Measurements from ENCODE around the gene C14orf180. TPM values are rescaled to one million over a fixed set of nuclear protein-coding genes. Genes with fewer than 3 reads are reported as not detected.

C14orf180 gene
- polyA plus RNA-seq, 3 donors = not detected

DNA sequence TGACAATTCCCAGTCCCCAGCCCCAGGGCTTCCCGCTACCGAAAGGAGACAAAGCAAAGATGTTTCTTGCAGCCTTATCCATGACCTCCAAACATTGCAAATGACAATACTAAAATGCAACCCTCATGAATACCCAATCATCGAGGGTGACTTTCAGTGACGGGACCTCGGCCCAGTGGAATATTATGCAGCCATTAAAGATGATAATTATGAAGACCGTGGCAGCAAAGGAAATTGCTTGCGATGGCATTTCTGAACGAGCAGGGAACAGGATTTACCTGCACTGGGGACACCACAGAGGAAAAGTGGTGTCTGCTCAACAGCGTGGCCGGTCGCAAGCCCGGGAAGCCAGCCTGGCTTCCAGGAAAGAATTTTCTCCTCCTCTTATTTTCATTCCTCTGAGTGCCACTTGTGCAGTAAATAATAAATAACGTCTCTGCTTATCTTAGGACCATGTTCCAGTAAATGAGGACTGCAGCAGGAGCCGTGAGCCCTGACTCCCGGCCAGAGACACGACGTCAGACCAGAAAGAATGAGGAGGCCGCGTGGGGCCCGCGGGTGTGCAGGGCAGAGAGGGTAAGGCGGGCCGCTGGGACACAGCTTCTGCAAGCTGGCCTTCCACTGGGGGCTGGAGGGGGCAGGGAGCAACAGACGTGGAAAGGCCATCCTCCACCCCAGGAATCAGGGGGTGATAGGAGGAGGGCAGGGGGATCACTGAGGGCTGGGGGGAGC, 6.6 kb downstream of the C14orf180 start:
- TF ChIP-seq CTCF (IDR thresholded peaks at IDR 0.05) = no peak
- Histone ChIP-seq H2AFZ (ENCODE audit: insufficient read depth, low read depth, low read length, poor library complexity, severe bottlenecking) (no peak overlapping the region), H4K20me1 (ENCODE audit: insufficient read depth, low read length) (no peaks in the 10 kb centered on the region), H3K4me3 (replicated peaks in 1 of 3; ENCODE audit: low read depth in 2 of 3, low read length in 3 of 3) (no peak overlapping the region), H3K9ac (ENCODE audit: insufficient read depth, low read length, poor library complexity, severe bottlenecking) (no peak overlapping the region), H3K79me2 (ENCODE audit: insufficient read depth, low read length) (no peaks in the 10 kb centered on the region), H3K9me3 (replicated peaks in 1 of 2; ENCODE audit: control insufficient read depth in 1 of 2, insufficient read depth in 1 of 2, low read length in 2 of 2) (no peaks in the 10 kb centered on the region), H3K27me3 (ENCODE audit: control insufficient read depth in 2 of 2, insufficient read depth in 2 of 2, low read length in 2 of 2) (no peaks in the 10 kb centered on the region), H3K4me2 (replicated peaks; ENCODE audit: extremely low read depth, low read length, poor library complexity, severe bottlenecking) (no peak overlapping the region), H3K4me1 (ENCODE audit: control insufficient read depth in 1 of 2, insufficient read depth in 2 of 2, low read length in 2 of 2) (no peaks in the 10 kb centered on the region), H3K36me3 (replicated peaks in 1 of 2; ENCODE audit: control insufficient read depth in 1 of 2, insufficient read depth in 2 of 2, low read length in 2 of 2) (no peaks in the 10 kb centered on the region), H3K27ac (ENCODE audit: low read depth in 1 of 2, low read length in 2 of 2) (no peak overlapping the region)
- Mint-ChIP-seq H3K36me3 (no peaks in the 10 kb centered on the region), H3K4me3 (no peak overlapping the region), H3K27ac (no peak overlapping the region), H3K9me3 (no peaks in the 10 kb centered on the region), H3K27me3 (ENCODE audit: low read depth in 3 of 3) (peaks cover 1 to 3% (median 2%) of the 10 kb centered on the region in 3 donors), H3K4me1 (no peaks in the 10 kb centered on the region)
- WGBS (ENCODE audit: insufficient coverage) = 84% methylated on average over 14 of the region's 24 CpGs
- no peak for DNase-seq
- intact Hi-C loops (cut with micrococcal nuclease) = no loop called here

DNA sequence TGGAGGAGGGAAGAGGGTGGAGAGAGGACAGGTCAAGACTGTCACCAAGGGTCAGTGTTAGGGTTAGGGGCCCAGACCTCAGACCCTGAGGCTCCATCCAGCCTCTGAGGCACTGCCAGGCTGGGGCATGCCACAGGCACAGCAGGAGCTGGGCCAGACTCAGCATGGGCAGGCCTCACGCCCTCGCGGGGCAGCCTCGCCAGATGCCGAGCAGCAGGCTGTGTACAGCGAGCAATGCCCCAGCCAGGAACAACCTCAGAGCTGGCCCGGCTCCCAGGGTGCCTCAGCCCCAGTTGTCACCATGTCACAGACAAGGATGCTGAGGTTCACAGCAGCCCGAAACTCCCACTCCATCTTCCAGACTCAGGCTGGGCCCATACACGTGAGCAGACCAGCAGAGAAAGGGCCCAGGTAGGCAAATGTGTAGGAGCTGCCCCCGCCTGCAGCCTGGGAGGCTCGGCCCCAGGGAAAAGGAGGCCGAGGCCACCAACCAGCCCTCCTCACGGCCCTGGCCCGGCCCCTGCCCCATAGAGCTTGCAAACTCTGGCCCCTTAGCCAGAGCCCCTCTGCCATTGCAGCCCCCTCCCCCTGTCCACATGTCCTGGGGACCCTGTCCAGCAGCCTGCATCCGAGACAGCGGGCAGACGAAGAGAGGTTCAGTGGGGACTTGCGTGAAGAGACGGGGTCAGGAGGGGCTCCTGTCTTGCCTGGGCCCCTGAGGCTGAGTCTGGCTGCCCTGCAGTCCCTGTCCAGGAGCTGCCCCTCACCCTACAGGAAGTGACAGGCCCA, 7.5 kb downstream of the C14orf180 start:
- Histone ChIP-seq H3K27ac (ENCODE audit: low read depth in 1 of 2, low read length in 2 of 2) (no peak overlapping the region), H3K4me1 (ENCODE audit: control insufficient read depth in 1 of 2, insufficient read depth in 2 of 2, low read length in 2 of 2) (no peaks in the 10 kb centered on the region), H3K4me3 (replicated peaks in 1 of 3; ENCODE audit: low read depth in 2 of 3, low read length in 3 of 3) (no peak overlapping the region), H4K20me1 (ENCODE audit: insufficient read depth, low read length) (no peaks in the 10 kb centered on the region), H3K4me2 (replicated peaks; ENCODE audit: extremely low read depth, low read length, poor library complexity, severe bottlenecking) (no peak overlapping the region), H3K9ac (ENCODE audit: insufficient read depth, low read length, poor library complexity, severe bottlenecking) (no peak overlapping the region), H2AFZ (ENCODE audit: insufficient read depth, low read depth, low read length, poor library complexity, severe bottlenecking) (no peak overlapping the region), H3K79me2 (ENCODE audit: insufficient read depth, low read length) (no peaks in the 10 kb centered on the region), H3K36me3 (replicated peaks in 1 of 2; ENCODE audit: control insufficient read depth in 1 of 2, insufficient read depth in 2 of 2, low read length in 2 of 2) (no peaks in the 10 kb centered on the region), H3K27me3 (ENCODE audit: control insufficient read depth in 2 of 2, insufficient read depth in 2 of 2, low read length in 2 of 2) (no peaks in the 10 kb centered on the region), H3K9me3 (replicated peaks in 1 of 2; ENCODE audit: control insufficient read depth in 1 of 2, insufficient read depth in 1 of 2, low read length in 2 of 2) (no peaks in the 10 kb centered on the region)
- H3K27ac Mint-ChIP-seq = no peak overlapping the region
- intact Hi-C loops (cut with micrococcal nuclease) = no loop called here
- no peaks in the 10 kb centered on the region for H3K36me3 Mint-ChIP-seq
- no peak for DNase-seq
- H3K27me3 Mint-ChIP-seq (ENCODE audit: low read depth in 3 of 3) = peaks cover 0 to 3% (median 1%) of the 10 kb centered on the region in 3 donors
- H3K9me3 Mint-ChIP-seq = no peaks in the 10 kb centered on the region
- 64% methylated on average over 13 of the region's 19 CpGs for WGBS (ENCODE audit: insufficient coverage)
- no peak for TF ChIP-seq CTCF (IDR thresholded peaks at IDR 0.05)
- H3K4me3 Mint-ChIP-seq = no peak overlapping the region
- no peaks in the 10 kb centered on the region for H3K4me1 Mint-ChIP-seq

All from CD14-positive monocyte (primary cell).